Measurements from ENCODE around the gene MIXL1. TPM values are rescaled to one million over a fixed set of nuclear protein-coding genes. Genes with fewer than 3 reads are reported as not detected.

Gene MIXL1
- total RNA-seq, 1 experiment from 2014 or later, result not detected

DNA sequence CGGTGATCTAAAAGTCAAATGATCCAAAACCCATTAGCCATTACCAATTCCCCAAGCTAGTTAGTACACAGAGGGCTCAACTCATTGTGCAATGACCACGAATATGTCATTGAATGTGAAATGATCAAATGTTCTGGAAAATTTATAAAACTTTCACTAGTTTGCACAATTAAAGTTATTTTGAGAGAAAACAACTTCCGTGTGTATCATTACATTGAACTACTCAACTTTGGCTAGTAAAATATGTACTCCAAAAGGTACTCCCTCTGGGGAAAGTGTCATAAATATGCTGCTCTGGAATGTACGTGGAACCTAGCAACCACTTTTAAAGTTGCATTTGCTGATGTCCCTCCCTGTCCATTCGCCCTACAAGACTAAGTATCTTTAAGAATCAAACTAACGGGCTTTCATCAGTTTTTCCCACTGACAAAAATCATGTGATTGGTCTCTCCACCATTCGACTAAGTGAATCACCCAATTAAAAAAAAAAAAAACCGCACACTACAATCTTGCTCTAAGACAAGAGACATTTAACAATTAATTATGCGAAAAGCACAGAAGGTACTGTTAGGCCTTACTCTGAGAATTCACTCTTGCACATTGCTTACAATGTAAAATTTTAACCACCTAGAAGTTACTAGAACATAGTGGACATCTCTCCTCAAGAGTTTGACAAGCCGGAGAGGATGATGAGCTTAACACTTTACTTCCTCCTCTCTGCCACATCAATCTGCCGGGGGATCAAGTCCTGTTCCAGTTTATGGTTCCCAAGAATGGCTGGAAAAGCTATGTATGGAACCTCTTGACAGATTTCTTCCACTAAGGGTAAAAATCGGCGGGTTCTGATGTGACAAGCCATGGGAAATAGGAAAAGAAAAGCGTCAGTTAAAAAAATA is 38.1 kb upstream of the MIXL1 start:
- intact Hi-C loops (cut with micrococcal nuclease; ENCODE audit: unreplicated experiment), result loop anchor here (10.0 kb wide), 1 partner anchor 121 kb away; the partner anchor contains the start of gene H3-3A
- Mint-ChIP-seq H3K4me1 (ENCODE audit: low read depth, unreplicated experiment) (peaks cover 31% of the 10 kb centered on the region), H3K27ac (ENCODE audit: unreplicated experiment) (peak overlapping the region; percentile 70), H3K4me3 (ENCODE audit: low read depth, unreplicated experiment) (peak overlapping the region; percentile 84), H3K36me3 (ENCODE audit: insufficient read depth, unreplicated experiment) (peaks cover 51% of the 10 kb centered on the region), H3K9me3 (ENCODE audit: low read depth, unreplicated experiment) (no peaks in the 10 kb centered on the region), H3K27me3 (ENCODE audit: unreplicated experiment) (no peaks in the 10 kb centered on the region)
- BruUV-seq (replicated peaks), result TSS peak; percentile 56
- TF ChIP-seq, protein P1, sequence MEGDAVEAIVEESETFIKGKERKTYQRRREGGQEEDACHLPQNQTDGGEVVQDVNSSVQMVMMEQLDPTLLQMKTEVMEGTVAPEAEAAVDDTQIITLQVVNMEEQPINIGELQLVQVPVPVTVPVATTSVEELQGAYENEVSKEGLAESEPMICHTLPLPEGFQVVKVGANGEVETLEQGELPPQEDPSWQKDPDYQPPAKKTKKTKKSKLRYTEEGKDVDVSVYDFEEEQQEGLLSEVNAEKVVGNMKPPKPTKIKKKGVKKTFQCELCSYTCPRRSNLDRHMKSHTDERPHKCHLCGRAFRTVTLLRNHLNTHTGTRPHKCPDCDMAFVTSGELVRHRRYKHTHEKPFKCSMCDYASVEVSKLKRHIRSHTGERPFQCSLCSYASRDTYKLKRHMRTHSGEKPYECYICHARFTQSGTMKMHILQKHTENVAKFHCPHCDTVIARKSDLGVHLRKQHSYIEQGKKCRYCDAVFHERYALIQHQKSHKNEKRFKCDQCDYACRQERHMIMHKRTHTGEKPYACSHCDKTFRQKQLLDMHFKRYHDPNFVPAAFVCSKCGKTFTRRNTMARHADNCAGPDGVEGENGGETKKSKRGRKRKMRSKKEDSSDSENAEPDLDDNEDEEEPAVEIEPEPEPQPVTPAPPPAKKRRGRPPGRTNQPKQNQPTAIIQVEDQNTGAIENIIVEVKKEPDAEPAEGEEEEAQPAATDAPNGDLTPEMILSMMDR (IDR thresholded peaks at IDR 0.05; ENCODE audit: unreplicated experiment), result no peak
- CTCF ChIA-PET, result interaction anchor here (1.0 to 2.7 kb wide), 3 partner anchors 57 to 121 kb away, joined by 4 to 8 read pairs (median 7); no protein-coding TSS in a partner anchor
- DNase-seq, result no peak

DNA sequence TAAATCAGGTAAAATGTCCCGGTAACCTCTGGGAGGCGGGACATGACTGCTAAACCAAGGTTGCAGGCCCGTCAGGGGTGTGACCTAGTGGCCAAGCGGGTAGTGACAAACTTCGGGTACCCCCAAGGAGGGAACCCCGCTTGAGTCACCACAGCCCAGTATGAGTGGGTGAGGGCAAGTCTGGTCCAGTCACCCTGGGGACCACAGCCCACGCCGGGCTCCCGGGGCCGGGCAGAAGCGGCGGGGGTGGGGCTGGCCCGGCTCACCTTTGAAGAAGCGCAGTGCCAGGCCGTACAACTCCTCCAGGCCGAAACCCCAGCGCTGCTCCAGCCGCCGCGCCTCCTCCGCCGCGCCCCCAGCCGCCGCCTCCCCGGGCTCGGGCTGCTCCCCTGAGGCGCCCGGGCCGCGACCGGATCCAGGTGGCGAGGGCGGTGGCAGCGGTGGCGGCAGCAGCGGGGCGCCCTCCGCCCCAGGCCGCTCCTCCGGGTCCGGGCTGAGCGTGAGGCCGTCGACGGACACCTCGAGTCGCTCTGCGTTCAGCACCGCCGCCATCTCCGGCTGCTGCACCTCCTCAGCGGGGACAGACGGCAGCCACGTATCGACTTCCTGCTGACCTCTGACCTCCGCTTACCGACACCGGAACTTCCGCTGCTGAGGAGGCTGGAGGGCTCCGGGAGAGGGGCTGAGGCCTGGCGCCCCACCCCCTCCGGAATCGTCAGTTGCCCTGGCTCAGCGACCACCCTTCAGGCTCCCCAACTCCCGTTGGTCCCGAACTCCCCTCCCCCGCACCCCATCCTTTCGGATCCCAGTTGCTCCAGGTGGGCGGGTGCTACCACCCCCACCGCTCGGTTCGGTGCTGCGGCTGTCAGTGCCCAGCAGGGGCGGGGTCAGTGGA is 37.1 kb upstream of the MIXL1 start, which contains the start of gene ACBD3:
Gene ACBD3 (minus strand): TSS at position 618 of the 895 bp plus-strand sequence. CDS start 66 bp downstream, at position 552.
- CTCF ChIA-PET, result interaction anchor here (1.0 to 2.7 kb wide), 3 partner anchors 58 to 122 kb away, joined by 4 to 8 read pairs (median 7); no protein-coding TSS in a partner anchor
- H3K27me3 Mint-ChIP-seq (ENCODE audit: unreplicated experiment), result no peaks in the 10 kb centered on the region
- H3K9me3 Mint-ChIP-seq (ENCODE audit: low read depth, unreplicated experiment), result no peaks in the 10 kb centered on the region
- TF ChIP-seq, protein P1 (IDR thresholded peaks at IDR 0.05; ENCODE audit: unreplicated experiment), result peak; percentile 24
- H3K4me3 Mint-ChIP-seq (ENCODE audit: low read depth, unreplicated experiment), result peak within 1 kb of the TSS; percentile 84
- DNase-seq, result peak; percentile 91
- peaks cover 46% of the 10 kb centered on the region for H3K36me3 Mint-ChIP-seq (ENCODE audit: insufficient read depth, unreplicated experiment)
- intact Hi-C loops (cut with micrococcal nuclease; ENCODE audit: unreplicated experiment), result loop anchor here (10.0 kb wide), 1 partner anchor 122 kb away; the partner anchor contains the start of gene H3-3A
- no TSS peak for BruUV-seq (replicated peaks)
- peaks cover 31% of the 10 kb centered on the region for H3K4me1 Mint-ChIP-seq (ENCODE audit: low read depth, unreplicated experiment)
- peak within 1 kb of the TSS; percentile 70 for H3K27ac Mint-ChIP-seq (ENCODE audit: unreplicated experiment)

DNA sequence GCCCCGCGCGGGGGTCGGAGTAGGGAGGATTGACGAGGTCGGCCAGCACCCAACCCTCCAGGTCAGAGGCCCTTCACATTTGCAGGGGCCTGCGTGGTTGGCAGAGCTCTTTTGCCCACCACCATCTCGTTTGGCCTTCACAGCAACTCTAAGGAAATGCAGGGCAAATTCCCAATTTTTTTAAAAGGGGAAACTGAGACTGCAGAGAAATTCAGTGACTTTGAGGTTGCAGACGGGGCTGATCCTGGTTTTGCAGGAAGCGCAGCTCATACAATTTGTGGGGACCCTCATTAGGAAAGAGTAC is 36.5 kb upstream of the MIXL1 start:
- Mint-ChIP-seq H3K9me3 (ENCODE audit: low read depth, unreplicated experiment) (no peaks in the 10 kb centered on the region), H3K27me3 (ENCODE audit: unreplicated experiment) (no peaks in the 10 kb centered on the region), H3K4me1 (ENCODE audit: low read depth, unreplicated experiment) (peaks cover 27% of the 10 kb centered on the region), H3K36me3 (ENCODE audit: insufficient read depth, unreplicated experiment) (peaks cover 41% of the 10 kb centered on the region), H3K4me3 (ENCODE audit: low read depth, unreplicated experiment) (peak overlapping the region; percentile 84), H3K27ac (ENCODE audit: unreplicated experiment) (peak overlapping the region; percentile 64)
- BruUV-seq (replicated peaks), result TSS peak; percentile 84
- TF ChIP-seq, protein P1 (IDR thresholded peaks at IDR 0.05; ENCODE audit: unreplicated experiment), result peak; percentile 10
- CTCF ChIA-PET, result no interaction called here
- intact Hi-C loops (cut with micrococcal nuclease; ENCODE audit: unreplicated experiment), result loop anchor here (10.0 kb wide), 1 partner anchor 122 kb away; the partner anchor contains the start of gene H3-3A
- no peak for DNase-seq

DNA sequence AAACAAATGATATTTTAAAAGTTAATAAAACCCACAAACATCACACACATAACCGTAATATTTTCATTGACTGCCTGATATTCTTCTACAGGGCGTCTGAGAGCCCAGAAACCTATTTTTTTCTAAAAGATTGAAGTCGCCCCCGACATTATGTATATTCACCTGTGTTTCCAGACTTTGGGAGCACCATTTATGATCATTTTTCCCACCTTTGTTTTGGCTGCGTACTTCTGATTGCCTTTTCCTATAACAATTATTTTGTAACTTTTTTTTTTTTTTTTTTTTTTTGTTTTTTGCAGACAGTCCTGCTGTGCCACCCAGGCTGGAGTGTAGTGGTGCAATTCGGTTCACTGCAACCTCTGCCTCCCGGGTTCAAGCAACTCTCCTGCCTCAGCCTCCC is 36.1 kb upstream of the MIXL1 start:
- peaks cover 37% of the 10 kb centered on the region for H3K36me3 Mint-ChIP-seq (ENCODE audit: insufficient read depth, unreplicated experiment)
- no peaks in the 10 kb centered on the region for H3K27me3 Mint-ChIP-seq (ENCODE audit: unreplicated experiment)
- H3K4me1 Mint-ChIP-seq (ENCODE audit: low read depth, unreplicated experiment), result peaks cover 23% of the 10 kb centered on the region
- intact Hi-C loops (cut with micrococcal nuclease; ENCODE audit: unreplicated experiment), result loop anchor here (10.0 kb wide), 1 partner anchor 123 kb away; the partner anchor contains the start of gene H3-3A
- DNase-seq, result no peak
- H3K4me3 Mint-ChIP-seq (ENCODE audit: low read depth, unreplicated experiment), result peak overlapping the region; percentile 84
- H3K27ac Mint-ChIP-seq (ENCODE audit: unreplicated experiment), result peak overlapping the region; percentile 64
- BruUV-seq (replicated peaks), result no TSS peak
- H3K9me3 Mint-ChIP-seq (ENCODE audit: low read depth, unreplicated experiment), result no peaks in the 10 kb centered on the region
- CTCF ChIA-PET, result no interaction called here
- TF ChIP-seq, protein P1 (IDR thresholded peaks at IDR 0.05; ENCODE audit: unreplicated experiment), result no peak

Data from Calu3 (cell line).